Testis (tissue), 3 donors: ENCODE measurements around the gene ETNPPL. TPM values are rescaled to one million over a fixed set of nuclear protein-coding genes. Genes with fewer than 3 reads are reported as not detected.

Source experiments
- DNase-seq: peaks from one replicate; pipeline ENCODE4 v3.0.0-alpha.2; 2019
- H3K27ac ChIP-seq, 2 donors: fragments of 200-600 bp; sonication (generic); one replicate each; pipeline ENCODE4 v1.5.1; 2019
- H3K27me3 ChIP-seq: fragments of 200-600 bp; sonication (generic); one replicate; pipeline ENCODE4 v1.5.1; 2019
- H3K36me3 ChIP-seq: fragments of 200-600 bp; sonication (generic); one replicate; pipeline ENCODE4 v1.5.1; 2017; ENCODE audit warnings: low read depth; ENCODE audit errors: missing control alignments
- H3K4me1 ChIP-seq: fragments of 200-600 bp; sonication (generic); one replicate; pipeline ENCODE4 v1.5.1; 2019
- H3K4me3 ChIP-seq, 2 donors: fragments of 200-600 bp; sonication (generic); one replicate each; pipeline ENCODE4 v1.5.1; 2017 to 2019
- H3K9me3 ChIP-seq: fragments of 200-600 bp; sonication (generic); one replicate; pipeline ENCODE4 v1.5.1; 2017
- POLR2A ChIP-seq: fragments of 450-650 bp; IDR thresholded peaks from one replicate; pipeline ENCODE4 v1.6.1; 2017; ENCODE audit warnings: antibody characterized with exemption, mild to moderate bottlenecking, moderate library complexity
- WGBS, 2 donors: methylation state at CpG; one replicate each; pipeline ENCODE4 v1.1.5; 2018; 5-methylcytosine and 5-hydroxymethylcytosine counted together
- intact Hi-C: fragments of 100-400 bp; cut with DNase I; formaldehyde crosslinking; loops from one replicate; pipeline ENCODE4 v1.15.1; 2023; ENCODE audit warnings: low total_unique reads
- polyA plus RNA-seq: library from polyadenylated mRNA; stranded (reverse); fragments of 350-450 nt; fragmentation: Illumina TruSeq; extraction: RNeasy Lipid Tissue Mini Kit (QIAGEN cat#74804); gene quantifications from one replicate; pipeline ENCODE4 v1.2.3, GENCODE V29; 2014; ENCODE audit warnings: low read depth, low replicate concordance; ENCODE audit not compliant: insufficient read depth
- total RNA-seq, 2 donors: library from RNA; depleted of rRNA; stranded (reverse); fragments of >200 nt; gene quantifications; one replicate each; pipeline ENCODE4 v1.2.3, GENCODE V29; 2016
- TF ChIP-seq, protein P1 (sequence below), 3 experiments: fragments of 450-650 bp in 2 of 3; fragments of 200-600 bp in 1 of 3; sonication (generic) in 1 of 3; IDR thresholded peaks; one replicate each; pipeline ENCODE4 v1.5.1; 2016 to 2019; ENCODE audit warnings: antibody characterized with exemption in 3 of 3, mild to moderate bottlenecking in 2 of 3, moderate library complexity in 1 of 3

Gene ETNPPL
- total and polyA plus RNA-seq, 3 donors from 2014 or later: 0.44 to 2.0 (median 1.1) TPM

DNA sequence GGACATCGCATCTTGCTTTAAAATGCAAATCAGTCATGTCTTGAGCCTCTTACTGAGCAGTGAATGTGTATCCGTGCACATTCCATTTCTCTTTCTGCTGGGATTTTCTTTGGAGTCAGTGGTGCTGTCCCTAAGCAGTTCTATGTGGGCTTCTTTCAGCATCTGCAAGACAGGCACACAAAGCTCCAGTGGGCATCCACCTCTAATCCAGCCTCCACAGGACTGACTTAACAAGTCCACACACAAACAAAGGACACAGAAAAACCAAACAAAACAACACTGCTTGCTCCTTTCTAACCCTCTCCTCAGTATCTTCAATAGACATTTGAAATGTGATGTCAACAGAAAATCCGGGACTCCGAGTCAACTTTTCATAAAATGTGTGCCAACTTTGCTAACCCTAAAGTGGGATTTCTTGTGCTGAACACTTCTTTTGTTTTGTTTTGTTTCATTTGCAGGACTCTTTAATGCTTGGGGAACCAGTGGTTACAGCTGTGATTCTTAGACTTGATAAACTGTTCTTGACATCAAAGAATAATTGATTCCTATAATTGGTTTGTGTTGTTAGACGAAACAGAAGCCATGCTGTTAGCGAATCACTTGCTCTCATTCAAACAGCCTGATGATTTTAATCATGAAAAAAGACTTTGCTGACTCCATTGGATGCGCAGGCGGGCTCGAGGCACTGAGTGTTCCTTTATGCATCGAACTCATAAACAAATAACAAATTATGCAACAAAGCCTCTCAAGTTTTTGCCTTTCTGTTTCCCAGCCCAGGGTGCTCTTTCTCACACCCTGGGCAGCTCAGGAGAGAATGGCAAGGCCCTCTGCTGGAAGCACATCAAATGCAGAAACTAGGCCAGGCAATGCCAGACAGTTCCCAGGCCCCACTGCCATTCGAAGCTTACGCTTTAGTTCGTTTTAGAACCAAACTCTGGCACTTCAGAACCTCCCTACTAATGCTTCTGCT is 20.1 kb downstream of the ETNPPL start:
- WGBS, 2 donors: 70 to 75% methylated on average over 13 of the region's 13 CpGs

DNA sequence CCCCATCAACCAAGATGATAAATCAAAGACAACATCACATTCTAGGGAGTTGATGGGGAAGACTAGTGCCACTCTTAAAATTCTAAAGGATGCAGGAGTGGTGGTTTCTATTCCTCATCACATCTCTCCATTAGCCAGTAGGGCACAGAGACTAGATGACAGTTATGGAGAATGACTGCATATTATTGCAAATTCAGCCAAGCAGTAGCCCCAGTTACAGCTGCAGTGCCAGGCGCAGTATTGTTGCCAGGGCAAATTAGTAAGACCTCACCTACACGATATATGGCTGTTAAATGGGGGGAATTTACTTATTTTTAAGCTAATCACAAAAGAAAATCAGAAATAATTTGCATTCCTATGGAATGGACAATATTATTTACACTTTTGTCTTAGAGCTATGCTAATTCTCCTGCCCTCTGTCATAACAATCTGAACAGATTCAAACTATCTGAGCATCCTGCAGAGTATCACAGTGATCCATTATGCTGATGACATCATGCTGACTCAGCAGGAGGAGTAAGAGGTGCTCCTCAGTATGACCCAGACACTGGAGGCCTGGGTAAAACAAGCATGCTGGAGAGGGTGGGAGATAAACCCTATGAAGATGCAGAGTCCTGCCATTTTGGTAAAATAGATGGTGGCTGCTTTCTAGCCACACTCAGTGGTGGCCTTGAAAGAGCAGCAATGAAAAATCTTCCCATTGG is 24.7 kb downstream of the ETNPPL start:
- H3K9me3 ChIP-seq: no peaks in the 10 kb centered on the region
- 94 to 100% methylated on average over 2 of the region's 2 CpGs for WGBS, 2 donors
- no peak overlapping the region for H3K27ac ChIP-seq
- H3K4me3 ChIP-seq: no peak overlapping the region
- intact Hi-C loops: no loop called here
- TF ChIP-seq, protein P1, sequence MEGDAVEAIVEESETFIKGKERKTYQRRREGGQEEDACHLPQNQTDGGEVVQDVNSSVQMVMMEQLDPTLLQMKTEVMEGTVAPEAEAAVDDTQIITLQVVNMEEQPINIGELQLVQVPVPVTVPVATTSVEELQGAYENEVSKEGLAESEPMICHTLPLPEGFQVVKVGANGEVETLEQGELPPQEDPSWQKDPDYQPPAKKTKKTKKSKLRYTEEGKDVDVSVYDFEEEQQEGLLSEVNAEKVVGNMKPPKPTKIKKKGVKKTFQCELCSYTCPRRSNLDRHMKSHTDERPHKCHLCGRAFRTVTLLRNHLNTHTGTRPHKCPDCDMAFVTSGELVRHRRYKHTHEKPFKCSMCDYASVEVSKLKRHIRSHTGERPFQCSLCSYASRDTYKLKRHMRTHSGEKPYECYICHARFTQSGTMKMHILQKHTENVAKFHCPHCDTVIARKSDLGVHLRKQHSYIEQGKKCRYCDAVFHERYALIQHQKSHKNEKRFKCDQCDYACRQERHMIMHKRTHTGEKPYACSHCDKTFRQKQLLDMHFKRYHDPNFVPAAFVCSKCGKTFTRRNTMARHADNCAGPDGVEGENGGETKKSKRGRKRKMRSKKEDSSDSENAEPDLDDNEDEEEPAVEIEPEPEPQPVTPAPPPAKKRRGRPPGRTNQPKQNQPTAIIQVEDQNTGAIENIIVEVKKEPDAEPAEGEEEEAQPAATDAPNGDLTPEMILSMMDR (IDR thresholded peaks at IDR 0.05): no peak
- no peak for TF ChIP-seq POLR2A
- H3K4me1 ChIP-seq: no peaks in the 10 kb centered on the region
- H3K36me3 ChIP-seq: no peaks in the 10 kb centered on the region
- H3K27me3 ChIP-seq: no peaks in the 10 kb centered on the region
- DNase-seq: no peak

More for the DNA sequence above, 20.1 kb downstream of the ETNPPL start:
- Histone ChIP-seq H3K9me3 (no peaks in the 10 kb centered on the region), H3K27ac (no peak overlapping the region), H3K36me3 (no peaks in the 10 kb centered on the region), H3K4me1 (no peaks in the 10 kb centered on the region), H3K27me3 (no peaks in the 10 kb centered on the region), H3K4me3 (no peak overlapping the region)
- no peak for TF ChIP-seq POLR2A
- TF ChIP-seq, protein P1 (IDR thresholded peaks at IDR 0.05): no peak
- no peak for DNase-seq
- intact Hi-C loops: no loop called here

DNA sequence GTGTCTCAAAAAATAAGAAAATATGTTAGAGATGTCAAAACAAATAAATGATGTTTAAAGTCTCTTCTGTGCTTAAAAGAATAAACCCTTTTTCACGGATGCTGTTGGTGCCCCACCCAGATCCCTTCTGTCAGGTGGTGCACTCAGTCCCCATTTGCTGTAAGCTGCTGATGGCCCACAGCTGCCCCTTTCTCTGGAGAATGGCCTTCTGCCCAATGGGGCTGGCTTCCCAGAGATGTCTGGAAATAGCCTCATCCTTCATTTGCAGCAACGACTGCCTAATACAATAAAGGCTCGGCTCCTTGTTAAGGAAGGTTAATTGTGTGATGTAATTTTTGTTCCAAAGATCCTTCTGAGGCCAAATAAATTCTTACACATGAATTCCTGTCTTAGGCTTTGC is 31.8 kb downstream of the ETNPPL start:
- TF ChIP-seq POLR2A: no peak
- TF ChIP-seq, protein P1 (IDR thresholded peaks at IDR 0.05): no peak

DNA sequence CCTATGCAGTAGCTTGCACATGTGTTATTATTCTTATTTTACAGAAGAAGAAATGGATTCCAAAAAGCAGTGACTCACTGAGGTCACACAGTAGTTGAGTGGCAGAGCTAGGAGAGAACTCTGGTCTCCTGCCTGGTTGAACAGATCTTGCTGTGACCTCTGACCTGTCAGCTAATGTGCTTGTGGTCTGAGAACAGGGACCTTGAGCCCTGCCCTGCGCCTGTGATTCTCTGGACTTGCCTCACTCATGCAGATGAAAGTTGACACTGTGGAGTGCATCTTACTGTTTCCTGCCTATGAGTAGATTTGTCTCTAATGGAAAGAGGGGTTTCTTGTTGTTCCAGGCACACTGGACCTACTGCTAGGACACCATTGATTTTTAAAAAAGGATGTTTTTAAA is 32.3 kb downstream of the ETNPPL start:
- Histone ChIP-seq H3K9me3 (no peaks in the 10 kb centered on the region), H3K4me1 (no peaks in the 10 kb centered on the region), H3K27me3 (no peaks in the 10 kb centered on the region), H3K36me3 (no peaks in the 10 kb centered on the region), H3K4me3 (no peak overlapping the region), H3K27ac (no peak overlapping the region)
- intact Hi-C loops: no loop called here
- TF ChIP-seq, protein P1 (IDR thresholded peaks at IDR 0.05): no peak
- TF ChIP-seq POLR2A: no peak
- 89 to 100% methylated on average over 1 of the region's 1 CpG for WGBS, 2 donors
- DNase-seq: no peak

More for the DNA sequence above, 31.8 kb downstream of the ETNPPL start:
- no peak overlapping the region for H3K27ac ChIP-seq
- no peaks in the 10 kb centered on the region for H3K4me1 ChIP-seq
- WGBS, 2 donors: 73 to 74% methylated on average over 3 of the region's 3 CpGs
- intact Hi-C loops: no loop called here
- DNase-seq: no peak
- H3K36me3 ChIP-seq: no peaks in the 10 kb centered on the region
- H3K4me3 ChIP-seq: no peak overlapping the region
- no peaks in the 10 kb centered on the region for H3K27me3 ChIP-seq
- no peaks in the 10 kb centered on the region for H3K9me3 ChIP-seq
